Germinal center (tissue), 1 donor: ENCODE results near the gene RTN1.

Experiments used
- DNase-seq: peaks from one replicate; pipeline ENCODE4 v3.0.0; 2012; ENCODE audit warnings: mixed read lengths, low spot score

The RTN1 gene

DNA sequence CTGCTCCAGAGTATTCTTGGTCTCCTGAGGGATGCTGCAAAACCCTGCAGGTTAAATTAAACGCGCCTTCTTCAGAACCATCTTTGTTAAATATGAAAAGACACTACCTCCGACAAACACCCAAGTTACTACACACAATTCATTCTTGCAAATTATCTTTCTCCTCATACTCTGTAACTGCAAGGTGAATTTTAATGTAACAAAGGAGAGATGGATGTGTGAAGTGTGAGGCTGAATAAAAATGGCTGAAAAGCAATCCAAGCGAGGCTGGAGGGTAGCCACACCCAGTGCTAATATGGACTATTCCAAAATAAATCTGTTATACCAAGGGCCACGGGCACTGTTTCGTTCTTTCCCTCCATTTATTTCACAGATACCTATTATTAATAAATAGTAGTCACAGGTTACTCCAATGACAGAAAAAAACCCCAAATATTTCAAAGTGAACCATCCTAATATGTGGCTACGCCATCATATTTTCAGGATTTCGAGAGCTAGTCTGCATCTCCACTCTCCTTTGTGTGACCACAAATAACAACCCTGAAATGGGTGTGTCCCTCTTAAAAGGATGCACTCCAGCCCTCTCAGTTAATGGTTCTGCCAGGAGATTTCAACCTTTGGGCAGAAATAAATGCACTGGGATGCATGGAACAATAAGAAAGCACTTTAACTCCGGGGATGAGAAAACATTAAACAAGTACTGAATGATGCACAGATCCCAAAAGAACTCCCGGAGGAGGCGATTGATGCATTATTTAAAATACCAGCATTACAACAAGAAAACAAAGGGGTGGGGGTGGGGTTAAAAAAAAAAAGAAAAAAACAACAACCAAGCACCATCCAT lies 240.9 kb downstream of the RTN1 start:
- no peak for DNase-seq

DNA sequence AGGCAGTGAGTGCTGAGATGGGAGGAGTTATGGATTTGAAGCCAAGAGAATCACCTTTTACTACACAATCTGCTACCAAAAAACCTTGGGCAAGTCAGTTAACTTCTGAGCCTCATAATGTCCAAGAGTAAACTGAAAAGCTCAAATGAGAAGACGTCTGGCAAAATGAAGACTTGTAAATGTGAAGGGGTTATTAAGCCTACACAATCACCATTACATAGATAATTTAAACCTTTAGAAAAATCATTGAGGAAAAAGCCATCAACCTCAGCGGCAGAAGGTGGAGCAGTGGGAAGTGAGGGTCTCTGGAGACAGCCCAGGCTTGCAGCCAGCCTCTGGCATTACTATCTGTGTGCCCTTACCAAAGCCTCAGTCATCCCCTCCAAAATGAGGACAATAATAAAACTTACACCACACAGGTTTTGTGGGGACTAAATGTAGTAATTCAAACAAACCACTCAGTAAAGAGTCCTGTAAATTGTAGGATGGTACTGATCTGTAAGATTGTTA lies 243.5 kb downstream of the RTN1 start:
- DNase-seq: no peak

DNA sequence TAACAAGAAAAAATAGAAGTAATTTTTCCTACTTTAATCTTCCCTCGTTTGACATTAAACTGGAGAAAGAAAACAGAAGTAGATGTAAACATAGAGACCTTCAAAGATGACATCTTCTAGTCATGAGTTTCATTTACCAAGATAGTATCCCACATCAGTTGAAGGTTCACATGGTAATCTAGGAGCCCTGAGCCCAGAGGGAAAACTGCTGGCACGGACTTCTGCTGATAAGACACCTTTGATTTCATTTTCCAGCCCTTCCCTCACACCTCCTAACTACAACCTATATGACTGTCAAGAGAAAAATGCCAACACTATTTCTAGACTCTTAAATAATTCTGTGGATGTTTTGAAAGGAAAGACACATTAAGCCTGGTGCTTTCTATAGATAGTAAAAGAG lies 247.9 kb downstream of the RTN1 start:
- DNase-seq: no peak

DNA sequence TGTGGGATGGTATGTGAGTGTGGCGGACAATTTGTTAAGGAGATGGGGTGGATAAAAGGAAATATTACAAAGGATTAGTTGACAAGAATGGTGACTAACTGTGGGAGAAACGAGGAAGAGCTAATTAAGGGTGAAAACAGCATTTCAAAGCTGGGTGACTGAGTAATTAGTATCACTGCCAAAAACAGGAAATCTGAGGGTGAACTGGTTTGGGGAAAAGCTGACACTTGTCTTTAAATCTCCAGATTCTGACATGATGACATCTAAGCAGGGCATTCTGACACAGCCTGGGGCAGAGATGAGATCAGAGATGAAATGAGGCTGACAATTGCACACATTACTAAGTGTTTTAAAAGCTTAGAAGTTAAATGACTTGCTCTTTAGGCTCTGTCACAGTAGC lies 251.5 kb downstream of the RTN1 start:
- DNase-seq: no peak

DNA sequence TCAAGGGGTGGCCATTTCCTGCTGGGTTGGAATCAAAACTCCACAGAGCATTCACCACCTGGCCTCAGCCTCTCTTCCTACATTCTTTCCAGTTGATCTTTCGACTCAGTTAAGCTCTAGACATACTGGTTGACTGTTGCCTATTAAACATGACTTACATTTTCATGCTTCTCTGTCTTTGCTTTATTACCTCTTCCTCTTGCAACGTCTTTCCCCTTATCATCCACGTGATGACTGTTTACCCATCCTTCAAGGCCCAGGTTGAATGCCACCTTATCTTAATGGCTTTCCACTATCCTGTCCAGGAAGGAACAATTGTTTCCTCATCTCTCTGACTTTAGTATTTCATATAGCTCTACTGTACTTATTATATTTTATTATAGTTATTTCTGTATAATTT lies 269.5 kb downstream of the RTN1 start:
- no peak for DNase-seq

DNA sequence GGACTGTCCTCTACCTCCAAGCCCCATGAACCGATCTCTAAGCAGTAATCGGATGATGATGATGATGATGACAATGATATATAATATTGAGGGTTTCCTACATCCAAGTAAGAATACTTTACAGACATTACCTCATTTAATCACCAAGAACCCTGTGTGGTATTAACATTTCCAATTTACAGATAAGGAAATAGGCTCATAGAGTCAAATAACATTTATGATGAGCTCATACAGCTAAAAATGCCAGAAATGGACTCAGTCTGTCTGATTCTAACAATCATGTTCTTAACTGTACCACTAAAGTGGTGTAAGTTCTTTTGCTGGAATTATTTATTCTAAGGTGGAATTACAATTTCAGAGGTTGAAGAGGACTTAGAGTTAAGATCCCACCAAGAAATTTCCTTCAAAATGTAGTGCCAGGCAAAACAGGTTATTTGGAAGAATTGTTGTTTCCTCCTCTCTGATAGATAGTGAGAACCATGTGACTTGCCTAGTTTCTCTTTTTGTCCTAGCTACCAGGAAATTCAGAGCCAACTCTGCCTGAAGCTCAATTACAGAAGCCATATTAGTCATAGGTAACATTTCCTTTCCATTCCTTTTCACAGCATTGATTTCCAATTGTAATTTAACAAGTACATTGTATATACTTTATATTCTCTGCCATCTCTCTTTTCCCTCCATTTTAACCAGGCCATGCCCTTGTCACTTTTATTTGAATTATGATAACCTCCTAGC lies 270.2 kb downstream of the RTN1 start:
- no peak for DNase-seq

DNA sequence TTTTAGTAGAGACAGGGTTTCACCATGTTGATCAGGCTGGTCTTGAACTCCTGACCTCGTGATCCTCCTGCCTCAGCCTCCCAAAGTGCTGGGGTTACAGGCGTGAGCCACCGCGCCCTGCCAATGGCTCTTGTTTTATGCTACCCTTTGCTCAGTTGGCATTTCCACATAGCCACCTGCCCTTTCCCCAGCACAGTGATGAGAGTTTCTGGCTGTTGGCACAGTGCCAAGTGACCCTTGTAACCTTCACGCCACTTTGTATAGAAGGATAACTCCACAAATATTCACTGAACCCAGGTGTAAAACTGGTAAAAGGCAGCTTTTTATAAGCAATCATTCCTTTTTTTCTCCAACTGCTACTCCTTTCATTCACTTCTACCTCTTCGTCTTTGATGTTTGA lies 275.5 kb downstream of the RTN1 start:
- no peak for DNase-seq

DNA sequence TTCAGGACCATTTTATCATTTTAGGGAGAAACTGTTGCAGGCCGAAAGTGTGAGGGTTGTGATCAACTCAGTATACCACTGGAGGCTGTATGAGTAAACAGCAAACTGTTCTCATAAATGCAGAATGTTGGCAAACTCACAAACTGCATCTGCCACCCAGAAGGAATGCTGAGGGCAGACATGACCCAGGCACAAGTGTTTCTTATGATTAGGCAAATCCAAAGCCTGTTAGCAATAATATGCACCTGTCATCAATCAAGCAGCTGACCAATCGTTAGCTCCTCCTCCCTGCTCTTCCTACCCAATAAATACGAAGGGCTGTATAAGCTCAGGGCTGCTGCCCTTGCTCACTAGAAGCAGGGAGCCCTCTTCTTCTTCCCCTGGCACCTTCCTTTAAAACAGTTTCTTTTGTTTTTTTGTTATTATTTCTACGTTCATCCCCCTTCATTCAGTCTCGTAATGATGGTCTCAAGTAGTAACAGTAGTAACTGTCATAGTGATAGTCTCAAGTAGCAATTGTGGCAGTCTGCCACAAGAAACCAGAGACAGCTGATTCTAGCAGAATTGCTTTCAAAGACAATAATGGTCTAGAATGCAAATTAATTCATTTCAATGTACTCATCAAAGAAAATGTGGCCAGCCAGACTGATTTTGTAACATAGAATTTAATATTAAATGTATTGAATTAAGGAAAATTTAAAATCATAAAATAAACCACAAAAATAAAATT lies 278.8 kb downstream of the RTN1 start:
- DNase-seq: no peak

DNA sequence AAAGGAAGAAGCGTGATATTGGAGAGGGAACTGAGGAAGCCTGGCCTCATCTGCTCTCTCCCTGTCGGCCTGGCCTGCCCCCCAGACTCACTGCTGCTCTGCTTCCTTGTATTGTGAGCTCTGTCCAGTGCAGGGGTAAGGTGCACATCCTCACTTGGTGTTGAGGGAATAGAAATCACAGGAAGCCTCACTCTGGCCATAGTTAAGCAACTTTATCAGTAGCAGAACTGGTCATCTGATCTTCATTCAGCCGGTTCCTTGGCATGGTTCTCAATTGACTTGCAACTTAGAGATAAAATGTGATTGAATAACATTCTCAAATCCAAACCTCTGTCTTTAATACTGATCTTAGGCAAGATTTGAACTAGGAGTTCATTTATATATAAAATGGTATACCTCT lies 282.5 kb downstream of the RTN1 start:
- DNase-seq: no peak

DNA sequence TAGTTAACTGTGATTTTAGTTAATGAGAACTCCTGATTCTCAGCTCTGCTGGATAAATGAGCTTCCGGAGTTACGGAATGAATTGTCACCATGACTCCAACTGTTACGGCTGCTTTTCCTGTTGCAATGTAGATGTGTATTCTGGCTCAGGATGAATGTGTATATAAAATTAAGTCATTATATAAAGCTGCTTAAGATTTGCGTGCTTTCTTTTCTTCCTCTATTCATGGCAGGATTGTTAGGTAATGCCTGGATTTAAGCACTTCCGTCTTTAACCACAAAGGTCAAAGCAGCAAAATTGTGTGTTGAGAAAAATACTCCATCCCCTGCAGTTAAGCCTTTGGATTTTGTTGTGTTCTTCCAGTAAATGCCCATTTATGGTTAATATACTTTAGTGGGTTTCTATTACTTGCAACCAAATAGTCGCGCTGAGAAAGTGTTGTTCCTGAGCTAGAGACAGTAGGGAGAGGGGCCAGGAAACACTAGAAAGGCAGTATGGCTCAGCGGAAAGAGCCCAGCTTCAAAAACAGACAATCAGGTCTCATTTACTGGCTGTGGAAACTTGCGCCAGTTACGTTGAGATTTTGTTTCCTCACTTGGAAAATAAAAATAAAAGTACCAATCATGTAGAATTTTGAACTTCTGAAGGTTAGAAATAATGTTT lies 284.6 kb downstream of the RTN1 start:
- no peak for DNase-seq

DNA sequence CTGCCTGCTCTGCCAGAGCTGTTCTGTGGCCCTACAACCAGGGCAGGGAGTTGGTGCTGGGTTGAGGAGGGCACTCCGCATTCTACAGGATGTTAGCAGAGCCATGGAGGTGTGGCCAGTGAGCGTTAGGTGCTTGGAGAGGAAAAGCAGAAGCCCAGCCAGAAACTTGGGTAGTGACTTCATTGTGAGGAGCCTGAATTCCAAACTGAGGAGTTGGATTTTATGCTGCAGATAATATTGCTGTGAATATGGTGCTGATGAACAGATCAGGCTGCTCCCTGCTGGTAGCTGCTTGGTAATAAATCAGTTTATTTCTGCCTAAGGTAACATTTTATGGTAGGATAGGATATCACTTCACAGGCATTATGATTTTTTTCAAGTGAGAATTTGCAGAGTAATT lies 286.8 kb downstream of the RTN1 start:
- no peak for DNase-seq

DNA sequence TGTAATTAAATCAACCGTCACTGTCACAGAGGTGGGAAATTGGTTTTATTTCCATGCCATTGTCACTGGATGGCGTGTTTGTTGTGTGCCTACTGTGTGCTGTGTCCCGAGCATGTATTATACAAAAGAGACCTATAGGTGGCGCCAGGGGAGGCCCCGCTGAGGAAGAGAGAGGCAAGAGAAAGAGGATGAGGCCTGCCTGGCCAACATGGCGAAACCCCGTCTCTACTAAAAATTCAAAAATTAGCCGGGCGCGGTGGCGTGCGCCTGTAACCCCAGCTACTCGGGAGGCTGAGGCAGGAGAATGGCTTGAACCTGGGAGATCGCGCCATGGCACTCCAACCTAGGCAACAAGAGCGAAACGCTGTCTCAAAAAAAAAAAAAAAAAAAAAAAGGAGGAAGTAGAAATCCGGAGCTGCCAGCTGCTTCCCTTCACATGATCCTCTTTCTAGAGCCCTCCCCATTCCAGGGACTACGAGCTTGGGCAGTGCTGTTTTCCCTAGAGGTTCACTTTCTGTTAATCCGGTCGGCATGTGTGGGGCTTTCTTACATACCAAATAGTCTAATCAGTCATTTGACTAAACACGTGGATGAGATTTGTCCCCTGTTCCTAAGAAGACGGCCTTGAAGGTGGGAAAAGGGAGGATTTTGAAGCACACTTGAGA lies 287.6 kb downstream of the RTN1 start:
- no peak for DNase-seq

DNA sequence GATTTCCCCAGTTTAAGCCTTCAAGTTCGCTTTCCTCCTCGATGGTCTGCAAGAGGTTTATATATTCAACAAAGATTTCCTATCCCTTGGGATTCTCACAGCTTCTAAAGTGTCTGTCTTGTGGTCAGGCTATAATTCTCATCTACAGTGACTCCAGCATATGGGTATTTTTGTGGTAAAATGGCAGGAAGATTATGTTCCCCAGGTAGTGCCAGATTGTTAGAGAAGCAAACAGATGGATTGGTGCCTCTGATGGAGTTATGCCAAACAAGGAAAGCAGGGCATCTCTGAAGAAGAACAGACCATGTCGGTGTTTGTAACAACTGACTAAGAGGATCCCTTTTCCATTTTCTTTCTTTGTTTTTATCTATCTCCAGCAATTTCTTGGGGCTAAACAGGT lies 288.4 kb downstream of the RTN1 start:
- DNase-seq: no peak

DNA sequence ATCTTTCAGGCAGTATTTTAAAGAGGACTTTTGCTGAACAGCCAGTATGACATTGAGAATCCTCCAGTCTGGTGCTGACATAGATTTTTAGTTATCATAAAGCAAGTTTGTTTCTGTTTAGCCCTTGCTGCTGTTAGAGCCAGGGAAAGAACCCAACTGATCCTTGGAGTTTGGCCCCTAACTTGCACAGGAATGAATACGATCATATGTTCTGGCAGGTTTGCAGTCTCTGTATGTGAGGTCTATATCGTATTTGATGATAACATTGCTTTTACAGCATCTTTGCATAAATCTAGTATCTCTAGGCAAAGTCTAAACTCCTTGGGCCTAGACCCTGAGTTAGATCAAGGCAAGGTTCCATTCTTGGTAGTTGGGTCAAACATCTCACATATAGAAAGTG lies 289.7 kb downstream of the RTN1 start:
- DNase-seq: no peak

DNA sequence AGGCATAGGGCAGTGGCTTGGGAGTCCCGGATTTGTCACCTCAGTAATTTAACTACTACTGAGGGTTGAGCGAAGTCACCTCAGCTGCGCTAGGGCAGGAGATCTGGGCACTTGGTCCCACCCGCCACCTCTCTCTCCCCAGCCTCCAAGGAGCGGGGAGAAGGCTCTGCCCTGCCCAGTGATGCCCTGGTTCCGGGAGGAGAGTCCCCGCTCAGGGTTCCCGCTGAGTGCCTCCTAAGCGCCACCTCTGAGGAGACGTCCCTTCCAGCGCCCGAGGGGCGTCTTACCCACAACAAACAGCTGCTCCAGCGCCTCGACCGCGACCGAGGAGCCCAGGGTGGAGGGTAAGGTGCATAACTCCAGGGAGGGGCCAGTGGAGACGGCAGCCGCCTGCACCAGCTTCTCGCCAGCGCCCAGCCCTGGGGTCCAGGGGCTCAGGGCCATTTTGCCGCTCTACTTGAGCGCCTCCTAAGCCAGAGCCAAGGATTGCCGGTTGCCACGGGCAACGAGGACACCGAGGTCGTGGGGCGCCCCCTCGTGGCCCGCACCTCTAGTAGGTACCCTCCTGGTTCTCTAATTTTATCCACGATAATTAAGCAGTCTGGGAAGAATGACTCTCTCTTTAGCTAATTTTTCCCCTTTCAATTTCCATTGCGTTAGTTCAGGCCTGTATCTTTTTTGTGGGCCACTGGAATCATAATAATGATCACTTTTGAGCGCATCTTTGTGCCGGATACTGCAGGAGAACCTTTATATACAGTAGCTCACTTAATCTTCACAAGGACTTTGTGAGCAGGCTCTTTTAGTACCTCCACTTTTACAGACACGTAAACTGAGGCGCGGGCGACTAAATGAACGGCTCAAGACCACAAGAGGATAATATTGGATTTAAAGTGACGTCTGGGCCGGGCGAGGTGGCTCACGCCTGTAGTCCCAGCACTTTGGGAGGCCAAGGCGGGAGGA lies 294.0 kb downstream of the RTN1 start, which contains the start of gene CCDC175:
Gene CCDC175 (minus strand): TSS at position 481 of the 963 bp plus-strand sequence. CDS start 37 bp downstream, at position 444.
- DNase-seq: peak; percentile 78

DNA sequence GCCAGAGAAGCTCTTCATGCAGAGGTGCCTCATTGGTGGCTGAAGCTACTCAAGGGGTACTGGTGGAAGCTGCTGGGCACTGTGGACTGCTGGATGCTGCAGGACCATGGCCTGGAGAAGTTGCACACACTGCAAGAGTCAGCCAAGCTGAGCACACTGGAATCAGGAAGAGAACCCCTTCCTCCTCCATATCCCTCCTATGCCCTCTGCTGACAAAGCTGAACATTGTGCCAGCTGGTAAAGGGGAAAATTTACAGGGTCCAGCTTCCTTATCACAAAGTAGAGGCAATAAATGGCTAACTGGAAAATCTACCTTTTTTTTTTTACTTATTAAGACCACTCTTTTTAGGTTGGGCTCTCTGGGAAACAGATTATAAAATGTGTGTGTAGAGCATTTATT lies 300.5 kb downstream of the RTN1 start:
- DNase-seq: no peak

DNA sequence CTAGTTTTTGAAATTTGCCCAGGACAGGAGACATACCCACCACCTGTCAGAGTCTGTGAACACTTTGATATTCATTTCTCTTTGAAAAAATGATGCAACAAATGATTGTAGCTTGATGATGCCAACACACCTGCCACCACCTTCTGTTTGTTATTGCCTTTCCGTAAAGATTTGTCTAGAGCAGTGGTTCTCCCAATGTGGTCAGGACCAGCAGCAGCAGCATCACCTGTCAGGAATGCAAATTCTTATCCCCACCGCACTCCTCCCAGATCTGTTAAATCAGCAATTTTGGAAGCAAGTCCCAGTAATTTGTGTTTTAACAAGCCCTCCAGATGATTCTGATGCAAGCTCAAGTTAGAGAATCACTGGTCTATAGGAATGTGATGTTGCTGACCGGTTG lies 303.9 kb downstream of the RTN1 start:
- DNase-seq: no peak

DNA sequence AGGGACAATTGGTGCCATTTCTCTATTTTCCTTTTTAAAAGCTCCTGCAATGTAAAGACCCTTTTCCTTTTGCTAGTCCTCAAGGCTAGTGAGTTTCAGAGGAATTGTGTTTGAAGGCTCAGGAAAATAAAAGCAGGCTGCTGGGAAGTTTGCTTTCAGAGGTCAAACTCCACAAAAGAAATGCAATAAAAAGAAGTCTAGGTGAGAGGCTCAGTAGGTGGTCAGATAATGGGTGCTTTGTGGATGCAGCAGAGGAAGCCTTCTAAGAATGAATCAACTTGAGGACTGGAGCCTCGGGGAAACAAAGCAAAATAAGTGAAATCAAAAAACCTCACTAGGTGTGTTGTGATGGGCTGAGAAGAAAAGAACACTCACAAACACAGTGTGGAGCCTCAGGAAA lies 304.3 kb downstream of the RTN1 start:
- DNase-seq: no peak

DNA sequence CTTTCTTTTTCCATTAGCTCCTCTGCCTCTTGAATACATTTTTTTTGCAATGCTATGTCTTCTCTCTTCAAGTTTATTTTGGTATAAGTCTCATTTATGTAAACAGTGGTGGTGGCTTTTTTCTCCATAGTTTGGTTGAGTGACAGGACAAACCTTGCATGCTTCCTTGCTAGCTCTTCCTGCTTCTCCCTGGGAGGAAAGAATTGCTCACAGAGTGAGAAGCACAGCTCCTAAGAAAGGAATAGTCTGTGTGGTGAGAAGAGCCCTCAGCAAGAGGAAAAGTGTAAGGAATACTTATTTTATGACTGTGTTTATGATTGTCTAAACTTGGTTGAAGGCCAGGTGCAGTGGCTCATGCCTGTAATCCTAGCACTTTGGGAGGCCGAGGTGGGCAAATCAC lies 305.5 kb downstream of the RTN1 start:
- DNase-seq: no peak

DNA sequence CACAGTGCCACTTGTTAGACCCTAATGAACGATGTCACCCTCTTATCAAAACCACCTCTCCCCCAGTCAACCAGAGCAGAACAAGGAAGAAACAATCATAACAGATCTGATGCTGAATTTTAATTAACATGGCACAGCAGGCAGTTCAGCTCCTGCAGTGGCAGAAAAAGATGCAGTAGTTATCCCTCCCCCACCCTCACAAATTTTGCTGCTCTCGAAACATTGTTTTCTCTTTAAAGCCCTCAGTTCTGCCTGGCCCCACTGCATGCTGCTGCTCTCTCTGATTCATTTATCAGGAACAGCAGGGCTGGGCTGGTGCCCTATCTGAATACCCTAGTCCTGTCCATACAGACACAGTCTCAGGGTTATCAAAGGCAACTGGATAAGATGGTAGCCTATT lies 306.2 kb downstream of the RTN1 start:
- DNase-seq: no peak
